GM12878 (cell line): Measurements from ENCODE around the gene ANKRD13D. TPM values are rescaled to one million over a fixed set of nuclear protein-coding genes. Genes with fewer than 3 reads are reported as not detected.

ENCODE experiments used
- ATAC-seq: fragments of 200-7000 bp; cut with Tn5 transposase; 3 replicates; pipeline ENCODE4 v1.9.1; 2020; ENCODE audit warnings: mild to moderate bottlenecking, moderate library complexity
- BruUV-seq: library from RNA; stranded (reverse); fragments of 400-500 nt; replicated peaks from 2 replicates; lab custom pipeline; 2021; lab: Mats Ljungman, UMichigan
- CTCF ChIA-PET: fragments of 300-600 bp; sonication (Branson Sonifier 250); formaldehyde crosslinking; extraction: SDS; loops from one replicate; lab custom pipeline; 2021; ENCODE audit warnings: inconsistent platforms; lab: Yijun Ruan, JAX
- POLR2A ChIA-PET: fragments of 350-600 bp; formaldehyde crosslinking; extraction: SDS; loops from one replicate; lab custom pipeline; 2021; ENCODE audit warnings: inconsistent platforms; lab: Charles Lee
- RAD21 ChIA-PET: fragments of 300-600 bp; sonication (Branson Sonifier 250); formaldehyde crosslinking; loops from one replicate; lab custom pipeline; 2023; ENCODE audit warnings: antibody characterized with exemption; ENCODE audit not compliant: unreplicated experiment; lab: Charles Lee
- SMC1A ChIA-PET: fragments of 300-600 bp; sonication (Branson Sonifier 250); formaldehyde crosslinking; loops from one replicate; lab custom pipeline; 2023; ENCODE audit not compliant: unreplicated experiment, uncharacterized antibody; lab: Charles Lee
- DNase-seq: peaks from one replicate; pipeline ENCODE4 v3.0.0-alpha.2; 2011; ENCODE audit warnings: low read depth, low spot score
- FAIRE-seq: peaks from 3 replicates; lab custom pipeline; 2011; peaks lifted over from hg19 to GRCh38; lab: Jason Lieb, UNC
- H2AFZ ChIP-seq: 2 replicates; pipeline ENCODE4 v1.6.0; 2011; ENCODE audit warnings: low read depth, low read length, control low read depth; ENCODE audit not compliant: control insufficient read depth
- H3K27ac ChIP-seq: 2 replicates; pipeline ENCODE4 v1.5.1; 2011; ENCODE audit warnings: control low read depth; ENCODE audit not compliant: control insufficient read depth, insufficient read depth
- H3K27me3 ChIP-seq, 2 experiments: replicated peaks in 1 of 2; 2 replicates each; pipeline versions ENCODE4 v1.6.0 to v1.6.1; 2011; ENCODE audit warnings: low read length in 1 of 2; ENCODE audit not compliant: control insufficient read depth in 2 of 2, insufficient read depth in 2 of 2
- H3K36me3 ChIP-seq, 2 experiments: 2 replicates each; pipeline ENCODE4 v1.5.1; 2011; ENCODE audit warnings: low read length in 1 of 2; ENCODE audit not compliant: control insufficient read depth in 2 of 2, insufficient read depth in 2 of 2
- H3K4me1 ChIP-seq: 2 replicates; pipeline ENCODE4 v1.6.1; 2011; ENCODE audit warnings: mild to moderate bottlenecking, low read length, moderate library complexity, mixed read lengths; ENCODE audit not compliant: control insufficient read depth, insufficient read depth
- H3K4me2 ChIP-seq: 2 replicates; pipeline ENCODE4 v1.6.0; 2011; ENCODE audit warnings: control low read depth; ENCODE audit not compliant: control insufficient read depth, insufficient read depth
- H3K4me3 ChIP-seq: fragments of 200-600 bp; sonication (generic); 2 replicates; pipeline ENCODE4 v1.5.1; 2016
- H3K79me2 ChIP-seq: 2 replicates; pipeline ENCODE4 v1.6.0; 2011; ENCODE audit warnings: low read length; ENCODE audit not compliant: control insufficient read depth, insufficient read depth
- H3K9ac ChIP-seq: 2 replicates; pipeline ENCODE4 v1.8.0; 2011; ENCODE audit warnings: low read length, control low read depth, mixed read lengths; ENCODE audit not compliant: control insufficient read depth, insufficient read depth
- H3K9me3 ChIP-seq: replicated peaks from 3 replicates; pipeline ENCODE4 v1.5.1; 2011; ENCODE audit warnings: mild to moderate bottlenecking, low read length; ENCODE audit not compliant: control insufficient read depth, insufficient read depth
- H4K20me1 ChIP-seq: 2 replicates; pipeline ENCODE4 v1.6.0; 2011; ENCODE audit not compliant: control insufficient read depth, insufficient read depth
- BMI1 ChIP-seq: fragments of 450-650 bp; IDR thresholded peaks from 2 replicates; pipeline ENCODE4 v1.6.1; 2016; ENCODE audit warnings: mild to moderate bottlenecking, moderate library complexity, borderline replicate concordance
- HCFC1 ChIP-seq: fragments of 150-350 bp; IDR thresholded peaks from 2 replicates; pipeline ENCODE4 v1.6.1; 2014; ENCODE audit warnings: low read length
- MEF2B ChIP-seq: fragments of 450-650 bp; IDR thresholded peaks from 2 replicates; pipeline ENCODE4 v1.6.1; 2018; ENCODE audit warnings: mild to moderate bottlenecking, moderate library complexity; ENCODE audit not compliant: partially characterized antibody, poor library complexity, severe bottlenecking
- MTA2 ChIP-seq: fragments of 450-650 bp; IDR thresholded peaks from 2 replicates; pipeline ENCODE4 v1.6.1; 2016; ENCODE audit warnings: low read depth, mild to moderate bottlenecking, moderate library complexity
- NFXL1 ChIP-seq: fragments of 450-650 bp; IDR thresholded peaks from 2 replicates; pipeline ENCODE4 v1.6.1; 2017; ENCODE audit warnings: antibody characterized with exemption, mild to moderate bottlenecking, borderline replicate concordance
- POLR2AphosphoS2 ChIP-seq: IDR thresholded peaks from 2 replicates; pipeline ENCODE4 v1.6.1; 2011; ENCODE audit warnings: low read depth, mild to moderate bottlenecking, low read length, improper control_type of control experiment, moderate library complexity
- RB1 ChIP-seq: fragments of 450-650 bp; formaldehyde crosslinking; IDR thresholded peaks from 2 replicates; pipeline ENCODE4 v1.6.1; 2017; ENCODE audit warnings: mild to moderate bottlenecking, borderline replicate concordance
- SREBF1 ChIP-seq: IDR thresholded peaks from 2 replicates; pipeline ENCODE4 v1.6.1; 2012; ENCODE audit warnings: mild to moderate bottlenecking, low read length
- ZBED1 ChIP-seq: IDR thresholded peaks from 2 replicates; pipeline ENCODE4 v1.6.1; 2016; ENCODE audit warnings: borderline replicate concordance
- ZZZ3 ChIP-seq: IDR thresholded peaks from 2 replicates; pipeline ENCODE4 v1.6.1; 2011; ENCODE audit warnings: low read depth; ENCODE audit not compliant: control insufficient read depth, insufficient read length
- WGBS: methylation state at CpG from one replicate; pipeline ENCODE4 v1.1.6; 2016; ENCODE audit warnings: low lambda C conversion rate; ENCODE audit not compliant: insufficient replicate concordance, insufficient coverage; ENCODE audit errors: missing lambda C conversion rate; 5-methylcytosine and 5-hydroxymethylcytosine counted together
- in situ Hi-C: fragments of 300-500 bp; cut with MboI; formaldehyde crosslinking; loops from 9 replicates; pipeline ENCODE4 v1.14.3; 2018; ENCODE audit warnings: mixed read lengths
- intact Hi-C: fragments of 100-400 bp; cut with micrococcal nuclease; formaldehyde crosslinking; loops from one replicate; pipeline ENCODE4 v1.14.2; 2022; ENCODE audit not compliant: unreplicated experiment
- polyA plus RNA-seq, 11 experiments: library from polyadenylated mRNA; depleted of rRNA in 4 of 11; unstranded in 6 of 11; stranded (reverse) in 5 of 11; fragments of >200 nt; fragmentation: Nextera tagmentation in 4 of 11; fragmentation: Illumina TruSeq in 1 of 11; extraction: Ambion mirVana in 4 of 11; extraction: Trizol in 1 of 11; gene quantifications; 1 replicate in 1 of 11; 2 replicates in 10 of 11; pipeline versions ENCODE4 v1.2.1 to v1.2.3, GENCODE V29; 2011 to 2016; ENCODE audit warnings: inconsistent platforms in 2 of 11, missing spikeins in 2 of 11, low read depth in 1 of 11
- total RNA-seq, 4 experiments: library from RNA; depleted of rRNA in 3 of 4; stranded (reverse); fragments of >200 nt in 3 of 4; fragmentation: Illumina TruSeq in 1 of 4; extraction: Trizol in 1 of 4; gene quantifications; 2 replicates each; pipeline versions ENCODE4 v1.2.1 to v1.2.3, GENCODE V29; 2013 to 2021

ANKRD13D gene
- total and polyA plus RNA-seq, 10 of the 15 experiments (the other 5 are each of a cell fraction or from before 2014, with no cell fraction given): 2.0 to 56.2 (median 21.4) TPM

- no peak overlapping the region for H2AFZ ChIP-seq
- RAD21 ChIA-PET: no interaction called here
- POLR2A ChIA-PET: no interaction called here
- BruUV-seq: no TSS peak
- WGBS: 72% methylated on average over 11 of the region's 11 CpGs
- H3K27me3 ChIP-seq: no peaks in the 10 kb centered on the region
- TF ChIP-seq ZZZ3 (no peak), HCFC1 (no peak), MEF2B (no peak)
- no peak overlapping the region for H3K4me2 ChIP-seq
- no peaks in the 10 kb centered on the region for H3K79me2 ChIP-seq
- H3K36me3 ChIP-seq: no peaks in the 10 kb centered on the region
- H3K27ac ChIP-seq: no peak overlapping the region
- ATAC-seq: no peak
- in situ Hi-C loops (no loop called here), intact Hi-C loops (no loop called here)
- no peaks in the 10 kb centered on the region for H3K4me1 ChIP-seq
- H3K9me3 ChIP-seq: no peaks in the 10 kb centered on the region
- H3K4me3 ChIP-seq: no peak overlapping the region
- SMC1A ChIA-PET: interaction anchor here (1.2 kb wide), 1 partner anchor 42 kb away, joined by 3 read pairs; no protein-coding TSS in a partner anchor
- CTCF ChIA-PET: interaction anchor here (1.0 kb wide), 1 partner anchor 8 kb away, joined by 4 read pairs; no protein-coding TSS in a partner anchor
- no peaks in the 10 kb centered on the region for H4K20me1 ChIP-seq
- no peak for FAIRE-seq
- no peak for DNase-seq
- no peak overlapping the region for H3K9ac ChIP-seq
Measured at GRCh38 chr11:67309166-67309565, 20.1 kb downstream of the ANKRD13D start.

- ChIA-PET CTCF (no interaction called here), POLR2A (no interaction called here), RAD21 (no interaction called here), SMC1A (no interaction called here)
- Histone ChIP-seq H3K36me3 (no peaks in the 10 kb centered on the region), H4K20me1 (no peaks in the 10 kb centered on the region), H3K27me3 (no peaks in the 10 kb centered on the region), H3K4me2 (no peak overlapping the region), H3K9ac (no peak overlapping the region), H2AFZ (no peak overlapping the region), H3K9me3 (no peaks in the 10 kb centered on the region), H3K79me2 (no peaks in the 10 kb centered on the region), H3K4me3 (no peak overlapping the region), H3K4me1 (no peaks in the 10 kb centered on the region), H3K27ac (no peak overlapping the region)
- no peak for ATAC-seq
- FAIRE-seq: no peak
- no TSS peak for BruUV-seq
- DNase-seq: no peak
- 81% methylated on average over 14 of the region's 14 CpGs for WGBS
- TF ChIP-seq MTA2 (no peak), NFXL1 (no peak), BMI1 (no peak), RB1 (no peak), SREBF1 (no peak), ZBED1 (no peak), POLR2AphosphoS2 (no peak)
- intact Hi-C loops (no loop called here), in situ Hi-C loops (no loop called here)
Measured at GRCh38 chr11:67309661-67310061, 20.6 kb downstream of the ANKRD13D start.
